Gastrocnemius medialis (tissue), 4 donors: ENCODE results near the gene ASB6. TPM values are rescaled to one million over a fixed set of nuclear protein-coding genes. Genes with fewer than 3 reads are reported as not detected.
"Not testable (repeated sequence)": the region's sequence is repeated elsewhere in the genome, so short reads cannot be mapped to it uniquely, and the experiment has no call there.

ENCODE experiments used
- ATAC-seq, 2 donors: fragments of 150-250 bp; one replicate each; pipeline ENCODE4 v1.9.1; 2016
- DNase-seq, 2 donors: peaks; one replicate each; pipeline ENCODE4 v3.0.0-alpha.2; 2019
- H3K27ac ChIP-seq, 4 donors: fragments of 200-600 bp; sonication (generic); 1 replicate in 1 of 4; 2 replicates in 3 of 4; pipeline ENCODE4 v1.5.1; 2016 to 2018; ENCODE audit warnings: mild to moderate bottlenecking in 2 of 4, moderate library complexity in 1 of 4
- H3K27me3 ChIP-seq, 3 donors: fragments of 200-600 bp; sonication (generic) in 2 of 3; 1 replicate in 1 of 3; 2 replicates in 2 of 3; pipeline versions ENCODE4 v1.5.1 to v1.6.0; 2016 to 2019; ENCODE audit warnings: mild to moderate bottlenecking in 1 of 3, moderate library complexity in 1 of 3
- H3K36me3 ChIP-seq, 2 donors: fragments of 200-600 bp; sonication (generic) in 1 of 2; one replicate each; pipeline ENCODE4 v1.5.1; 2017 to 2018
- H3K4me1 ChIP-seq, 2 donors: fragments of 200-600 bp; sonication (generic) in 1 of 2; one replicate each; pipeline ENCODE4 v1.5.1; 2016 to 2017; ENCODE audit warnings: mild to moderate bottlenecking in 2 of 2
- H3K4me3 ChIP-seq, 4 donors: fragments of 200-600 bp; sonication (generic) in 3 of 4; 1 replicate in 1 of 4; 2 replicates in 3 of 4; pipeline ENCODE4 v1.5.1; 2016 to 2019; ENCODE audit warnings: mild to moderate bottlenecking in 2 of 4
- H3K9me3 ChIP-seq, 3 donors: fragments of 200-600 bp; sonication (generic) in 2 of 3; 1 replicate in 1 of 3; 2 replicates in 2 of 3; pipeline ENCODE4 v1.5.1; 2016 to 2019
- POLR2A ChIP-seq, 2 donors: fragments of 450-650 bp; IDR thresholded peaks; one replicate each; pipeline ENCODE4 v1.6.1; 2017; ENCODE audit warnings: antibody characterized with exemption in 2 of 2, mild to moderate bottlenecking in 2 of 2, moderate library complexity in 2 of 2
- in situ Hi-C, 4 donors: fragments of 200-750 bp; cut with MboI; loops; one replicate each; pipeline versions ENCODE4 v1.15.0 to v1.8.0; 2017; ENCODE audit warnings: low sequenced_read_pairs in 4 of 4
- intact Hi-C: fragments of 100-400 bp; cut with DNase I; formaldehyde crosslinking; loops from one replicate; pipeline ENCODE4 v1.15.1; 2023; ENCODE audit warnings: low total_unique reads
- total RNA-seq, 4 donors: library from RNA; depleted of rRNA; stranded (reverse); fragments of >200 nt; gene quantifications; one replicate each; pipeline versions ENCODE4 v1.1.0 to v1.2.3, GENCODE V29; 2016
- TF ChIP-seq, protein P1 (sequence below), 5 experiments: fragments of 450-650 bp in 3 of 5; fragments of 200-600 bp in 2 of 5; sonication (generic) in 2 of 5; IDR thresholded peaks in 4 of 5; conservative IDR thresholded peaks in 1 of 5; 1 replicate in 4 of 5; 2 replicates in 1 of 5; pipeline ENCODE4 v1.5.1; 2016 to 2019; ENCODE audit warnings: antibody characterized with exemption in 5 of 5, mild to moderate bottlenecking in 3 of 5, moderate library complexity in 3 of 5

ASB6 gene
- total RNA-seq, 4 donors from 2014 or later: 14.4 to 24.0 (median 19.4) TPM

- TF ChIP-seq, protein P1, sequence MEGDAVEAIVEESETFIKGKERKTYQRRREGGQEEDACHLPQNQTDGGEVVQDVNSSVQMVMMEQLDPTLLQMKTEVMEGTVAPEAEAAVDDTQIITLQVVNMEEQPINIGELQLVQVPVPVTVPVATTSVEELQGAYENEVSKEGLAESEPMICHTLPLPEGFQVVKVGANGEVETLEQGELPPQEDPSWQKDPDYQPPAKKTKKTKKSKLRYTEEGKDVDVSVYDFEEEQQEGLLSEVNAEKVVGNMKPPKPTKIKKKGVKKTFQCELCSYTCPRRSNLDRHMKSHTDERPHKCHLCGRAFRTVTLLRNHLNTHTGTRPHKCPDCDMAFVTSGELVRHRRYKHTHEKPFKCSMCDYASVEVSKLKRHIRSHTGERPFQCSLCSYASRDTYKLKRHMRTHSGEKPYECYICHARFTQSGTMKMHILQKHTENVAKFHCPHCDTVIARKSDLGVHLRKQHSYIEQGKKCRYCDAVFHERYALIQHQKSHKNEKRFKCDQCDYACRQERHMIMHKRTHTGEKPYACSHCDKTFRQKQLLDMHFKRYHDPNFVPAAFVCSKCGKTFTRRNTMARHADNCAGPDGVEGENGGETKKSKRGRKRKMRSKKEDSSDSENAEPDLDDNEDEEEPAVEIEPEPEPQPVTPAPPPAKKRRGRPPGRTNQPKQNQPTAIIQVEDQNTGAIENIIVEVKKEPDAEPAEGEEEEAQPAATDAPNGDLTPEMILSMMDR (IDR thresholded peaks at IDR 0.05 in 4 of 5, conservative IDR thresholded peaks at IDR 0.05 in 1 of 5): no peak
- TF ChIP-seq POLR2A (IDR thresholded peaks at IDR 0.05): no peak
- in situ Hi-C loops: no loop called here
- no peak for ATAC-seq
Observed at GRCh38 chr9:129666575-129666974, 24.6 kb upstream of the ASB6 start.

DNA sequence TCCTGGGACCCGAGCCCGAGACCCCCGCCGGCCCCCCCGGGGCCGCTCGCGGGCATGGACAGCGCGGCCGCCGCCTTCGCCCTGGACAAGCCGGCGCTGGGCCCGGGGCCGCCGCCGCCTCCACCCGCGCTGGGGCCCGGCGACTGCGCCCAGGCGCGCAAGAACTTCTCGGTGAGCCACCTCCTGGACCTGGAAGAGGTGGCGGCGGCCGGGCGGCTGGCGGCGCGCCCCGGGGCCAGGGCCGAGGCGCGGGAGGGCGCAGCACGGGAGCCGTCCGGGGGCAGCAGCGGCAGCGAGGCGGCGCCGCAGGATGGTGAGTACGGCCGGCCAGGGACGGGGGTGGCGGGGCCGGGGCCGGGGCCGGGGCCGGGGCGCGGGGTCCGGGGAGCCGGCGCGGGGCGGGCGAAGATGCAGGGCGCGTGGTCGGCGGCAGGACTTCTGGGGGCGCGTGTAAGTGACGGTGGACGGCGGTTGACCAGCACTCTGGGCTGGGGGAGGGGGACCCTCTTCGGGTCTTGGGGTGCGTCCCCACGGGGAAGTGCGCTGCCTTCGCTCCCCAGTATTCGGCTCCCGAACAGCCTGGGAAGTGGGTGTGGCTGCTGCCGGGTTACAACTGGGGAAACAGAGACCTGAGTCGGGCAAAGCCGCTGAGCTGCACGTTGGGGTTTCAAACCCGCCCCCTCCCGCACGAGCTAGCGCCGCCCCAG is 24.0 kb upstream of the ASB6 start:
- H3K36me3 ChIP-seq: no peaks in the 10 kb centered on the region
- no peaks in the 10 kb centered on the region for H3K4me1 ChIP-seq
- peaks cover 14 to 46% (median 33%) of the 10 kb centered on the region in 3 donors for H3K27me3 ChIP-seq
- no peaks in the 10 kb centered on the region for H3K9me3 ChIP-seq
- DNase-seq (no peak), ATAC-seq (no peak)
- in situ Hi-C loops (no loop called here), intact Hi-C loops (no loop called here)
- no peak overlapping the region for H3K27ac ChIP-seq
- peak overlapping the region in 2 of 4 donors; percentile 9 to 41 for H3K4me3 ChIP-seq
- TF ChIP-seq, protein P1 (IDR thresholded peaks at IDR 0.05 in 4 of 5, conservative IDR thresholded peaks at IDR 0.05 in 1 of 5): no peak
- no peak for TF ChIP-seq POLR2A (IDR thresholded peaks at IDR 0.05)

More at GRCh38 chr9:129666575-129666974, 24.6 kb upstream of the ASB6 start:
- Histone ChIP-seq H3K4me1 (no peaks in the 10 kb centered on the region), H3K27ac (no peak overlapping the region), H3K9me3 (no peaks in the 10 kb centered on the region), H3K27me3 (peaks cover 14 to 40% (median 33%) of the 10 kb centered on the region in 3 donors), H3K4me3 (peak overlapping the region in 2 of 4 donors; percentile 9 to 26), H3K36me3 (no peaks in the 10 kb centered on the region)
- intact Hi-C loops: no loop called here
- no peak for DNase-seq

GRCh38 chr9:129665389-129665775 is 23.4 kb upstream of the ASB6 start, which contains the start of gene PRRX2:
Gene PRRX2 (plus strand): TSS chr9:129665647. CDS start chr9:129665868, 221 bp downstream.
- DNase-seq: no peak
- ATAC-seq: peak in 1 of 2 donors; percentile 21
- Histone ChIP-seq H3K4me1 (no peaks in the 10 kb centered on the region), H3K4me3 (peak within 1 kb of the TSS; percentile 33 to 51 (median 44)), H3K27me3 (peaks cover 14 to 46% (median 33%) of the 10 kb centered on the region in 3 donors), H3K9me3 (no peaks in the 10 kb centered on the region), H3K36me3 (no peaks in the 10 kb centered on the region), H3K27ac (no peak within 1 kb of the TSS)
- intact Hi-C loops (no loop called here), in situ Hi-C loops (no loop called here)
- TF ChIP-seq POLR2A (IDR thresholded peaks at IDR 0.05): no peak
- TF ChIP-seq, protein P1 (IDR thresholded peaks at IDR 0.05 in 4 of 5, conservative IDR thresholded peaks at IDR 0.05 in 1 of 5): no peak

- intact Hi-C loops (no loop called here), in situ Hi-C loops (no loop called here)
- Histone ChIP-seq H3K4me3 (peak overlapping the region; percentile 33 to 51 (median 44)), H3K4me1 (no peaks in the 10 kb centered on the region), H3K9me3 (no peaks in the 10 kb centered on the region), H3K27me3 (peaks cover 14 to 46% (median 33%) of the 10 kb centered on the region in 3 donors), H3K36me3 (no peaks in the 10 kb centered on the region), H3K27ac (no peak overlapping the region)
- no peak for TF ChIP-seq POLR2A (IDR thresholded peaks at IDR 0.05)
- TF ChIP-seq, protein P1 (IDR thresholded peaks at IDR 0.05 in 4 of 5, conservative IDR thresholded peaks at IDR 0.05 in 1 of 5): no peak
- ATAC-seq (no peak), DNase-seq (no peak)
Observed at GRCh38 chr9:129664746-129665388, 22.9 kb upstream of the ASB6 start.

GRCh38 chr9:129662239-129662638 is 20.3 kb upstream of the ASB6 start:
- DNase-seq, H3K4me3 ChIP-seq, ATAC-seq, H3K4me1 ChIP-seq, H3K36me3 ChIP-seq, in situ Hi-C loops, H3K27ac ChIP-seq, intact Hi-C loops, H3K9me3 ChIP-seq: not testable (repeated sequence)
- H3K27me3 ChIP-seq: peaks cover 13 to 38% (median 22%) of the 10 kb centered on the region in 3 donors
